HG02642 (cell line): Measurements from ENCODE around the gene TOLLIP.
"Not testable (repeated sequence)": the region's sequence is repeated elsewhere in the genome, so short reads cannot be mapped to it uniquely, and the experiment has no call there.

Source experiments
- ATAC-seq: cut with Tn5 transposase; IDR thresholded peaks from one replicate; pipeline ENCODE4 v1.9.1; 2021; ENCODE audit warnings: mild to moderate bottlenecking; ENCODE audit not compliant: unreplicated experiment, poor library complexity

TOLLIP gene

DNA sequence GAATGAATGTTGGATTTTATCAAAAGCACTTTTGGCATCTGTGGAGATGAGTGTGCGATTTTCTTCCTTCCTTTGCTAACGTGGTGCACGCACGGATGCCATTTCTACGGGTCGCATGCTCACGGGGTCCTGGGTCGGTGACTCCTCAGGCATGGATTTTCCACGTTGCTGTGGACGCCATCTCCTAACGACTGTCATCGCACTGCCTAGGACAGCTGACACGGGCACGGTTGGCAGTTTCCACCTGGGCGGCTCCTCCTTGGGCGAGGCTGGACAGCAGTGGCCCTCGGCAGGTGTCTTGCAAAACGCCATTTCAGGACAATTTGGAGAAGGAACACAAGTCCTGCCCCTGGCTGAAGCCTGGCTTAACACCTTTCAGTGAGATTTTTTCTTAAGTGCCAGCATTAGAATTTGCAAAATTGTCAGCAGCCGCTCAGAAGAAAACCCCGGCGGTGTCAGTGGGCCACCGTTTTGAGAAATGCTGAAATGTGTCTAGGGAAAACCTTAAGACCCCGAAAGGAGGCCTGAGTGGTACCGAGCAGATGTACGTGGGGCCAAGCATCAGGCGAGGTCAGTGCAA is 34.7 kb upstream of the TOLLIP start:
- no peak for ATAC-seq

DNA sequence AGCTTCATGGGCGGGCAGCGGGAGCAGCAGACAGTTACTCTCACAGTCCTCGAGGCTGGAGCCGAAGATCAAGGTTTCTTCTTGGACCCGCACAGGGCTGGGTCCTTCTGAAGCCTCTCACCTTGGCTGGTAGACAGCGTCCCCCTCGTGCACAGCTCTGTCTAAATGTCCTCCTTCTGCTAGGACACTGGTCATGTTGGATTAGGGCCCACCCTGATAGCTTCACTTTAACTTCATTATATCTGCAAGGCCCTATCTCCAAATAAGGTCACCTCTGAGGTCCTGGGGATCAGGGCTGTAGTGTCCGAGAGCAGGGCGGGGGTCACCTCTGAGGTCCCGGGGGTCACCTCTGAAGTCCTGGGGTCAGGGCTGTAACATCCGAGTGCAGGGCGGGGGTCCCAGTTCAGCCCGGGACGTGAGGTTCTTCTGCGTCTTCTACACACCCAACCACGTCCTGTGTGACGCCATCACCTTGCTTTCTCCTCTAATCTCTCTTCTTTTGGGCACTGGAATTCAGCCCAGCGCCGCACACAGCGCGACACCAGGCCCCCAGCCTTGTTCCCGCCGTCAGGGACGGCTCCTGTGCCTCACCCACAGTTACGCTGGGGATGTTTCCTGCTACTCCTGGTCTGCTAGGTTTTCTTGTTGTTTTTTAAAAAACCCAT is 34.1 kb upstream of the TOLLIP start:
- ATAC-seq = no peak

DNA sequence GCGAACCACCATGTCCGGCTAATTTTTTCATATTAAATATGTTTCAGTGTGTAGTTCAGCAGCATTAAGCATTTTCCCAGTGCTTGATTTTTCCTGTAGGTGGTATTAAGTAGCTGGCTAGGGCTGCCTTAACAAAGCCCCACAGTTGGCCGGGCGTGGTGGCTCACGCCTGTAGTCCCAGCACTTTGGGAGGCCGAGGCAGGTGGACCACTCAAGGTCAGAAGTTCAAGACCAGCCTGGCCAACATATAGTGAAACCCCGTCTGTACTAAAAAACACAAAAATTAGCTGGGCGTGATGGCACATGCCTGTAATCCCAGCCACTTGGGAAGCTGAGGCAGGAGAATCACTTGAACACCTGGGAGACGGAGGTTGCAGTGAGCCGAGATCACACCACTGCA is 33.5 kb upstream of the TOLLIP start:
- no peak for ATAC-seq

DNA sequence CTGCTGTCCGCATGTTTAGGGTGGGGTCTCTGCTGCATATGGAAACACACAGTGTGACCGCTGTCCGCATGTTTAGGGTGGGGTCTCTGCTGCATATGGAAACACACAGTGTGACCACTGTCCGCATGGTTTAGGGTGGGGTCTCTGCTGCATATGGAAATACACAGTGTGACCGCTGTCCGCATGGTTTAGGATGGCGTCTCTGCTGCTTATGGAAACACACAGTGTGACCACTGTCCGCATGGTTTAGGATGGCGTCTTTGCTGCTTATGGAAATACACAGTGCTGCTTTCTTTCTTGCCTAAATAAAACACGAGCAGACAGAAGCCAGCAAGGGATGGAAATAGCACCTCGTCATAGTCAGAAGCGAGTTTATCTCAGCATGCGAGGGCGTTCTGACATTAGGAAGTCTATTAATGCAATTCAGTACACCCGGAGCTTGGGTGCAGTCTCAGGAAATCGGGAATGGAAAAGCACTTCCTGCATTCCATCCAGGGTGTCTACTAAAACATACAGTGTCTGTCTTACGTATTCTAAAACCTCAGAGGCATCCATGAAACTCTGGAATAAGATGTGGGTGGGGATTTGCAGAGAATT is 32.6 kb upstream of the TOLLIP start:
- ATAC-seq = no peak

DNA sequence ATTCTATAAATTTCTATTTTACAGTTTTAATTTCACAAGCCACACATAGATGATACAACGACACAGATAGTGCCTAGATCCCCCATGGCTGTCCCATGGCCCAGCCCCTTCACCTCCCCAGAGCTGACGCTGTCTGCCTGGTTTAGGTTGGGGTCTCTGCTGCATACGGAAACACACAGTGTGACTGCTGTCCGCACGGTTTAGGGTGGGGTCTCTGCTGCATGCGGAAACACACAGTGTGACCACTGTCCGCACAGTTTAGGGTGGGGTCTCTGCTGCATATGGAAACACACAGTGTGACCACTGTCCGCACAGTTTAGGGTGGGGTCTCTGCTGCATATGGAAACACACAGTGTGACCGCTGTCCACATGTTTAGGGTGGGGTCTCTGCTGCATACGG is 31.8 kb upstream of the TOLLIP start:
- not testable (repeated sequence) for ATAC-seq

DNA sequence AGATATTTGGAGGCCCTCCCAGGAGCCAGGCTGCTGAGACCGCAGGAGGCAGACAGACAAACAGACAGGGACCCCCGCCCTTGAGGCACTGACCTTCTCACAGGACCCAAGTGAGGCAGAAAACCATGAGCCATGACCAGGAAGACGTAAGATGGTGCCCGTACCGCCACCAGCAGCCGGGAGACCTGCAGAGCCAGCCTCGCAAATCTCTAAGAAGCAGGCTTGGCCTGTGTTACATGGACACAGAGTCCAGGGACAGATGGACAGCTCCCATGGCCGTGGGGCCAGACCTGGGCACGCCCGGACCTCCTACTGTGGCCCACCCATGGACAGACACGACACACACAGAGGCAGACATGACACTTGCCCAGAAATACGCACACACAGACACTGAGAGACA is 30.7 kb upstream of the TOLLIP start:
- no peak for ATAC-seq

DNA sequence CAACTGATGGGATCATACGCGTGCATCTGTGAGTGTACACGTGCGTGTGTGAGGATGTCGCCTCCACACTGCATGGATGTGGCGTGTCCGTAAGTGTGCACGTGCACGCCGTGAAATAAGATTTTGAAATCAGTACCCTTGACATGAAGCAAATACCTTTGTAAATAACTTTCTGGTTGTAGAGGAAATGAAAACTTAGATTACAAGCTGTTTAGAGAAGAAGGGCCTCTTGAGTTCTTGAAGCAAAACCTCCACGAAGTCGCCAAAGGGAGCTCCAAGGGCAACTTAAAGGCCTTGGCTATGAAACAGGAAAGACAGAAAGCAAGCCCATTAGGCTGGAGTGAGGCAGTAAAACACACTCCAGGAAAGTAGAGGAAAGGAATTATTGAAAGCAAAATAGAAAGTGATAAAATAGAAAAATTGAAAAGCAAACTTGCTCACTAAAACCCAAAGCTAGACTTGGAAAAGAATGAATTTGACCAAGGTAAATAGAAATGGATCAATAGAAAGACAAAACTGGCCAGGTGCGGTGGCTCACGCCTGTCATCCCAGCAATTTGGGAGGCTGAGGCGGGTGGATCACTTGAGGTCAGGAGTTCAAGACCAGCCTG is 29.7 kb upstream of the TOLLIP start:
- ATAC-seq = no peak

DNA sequence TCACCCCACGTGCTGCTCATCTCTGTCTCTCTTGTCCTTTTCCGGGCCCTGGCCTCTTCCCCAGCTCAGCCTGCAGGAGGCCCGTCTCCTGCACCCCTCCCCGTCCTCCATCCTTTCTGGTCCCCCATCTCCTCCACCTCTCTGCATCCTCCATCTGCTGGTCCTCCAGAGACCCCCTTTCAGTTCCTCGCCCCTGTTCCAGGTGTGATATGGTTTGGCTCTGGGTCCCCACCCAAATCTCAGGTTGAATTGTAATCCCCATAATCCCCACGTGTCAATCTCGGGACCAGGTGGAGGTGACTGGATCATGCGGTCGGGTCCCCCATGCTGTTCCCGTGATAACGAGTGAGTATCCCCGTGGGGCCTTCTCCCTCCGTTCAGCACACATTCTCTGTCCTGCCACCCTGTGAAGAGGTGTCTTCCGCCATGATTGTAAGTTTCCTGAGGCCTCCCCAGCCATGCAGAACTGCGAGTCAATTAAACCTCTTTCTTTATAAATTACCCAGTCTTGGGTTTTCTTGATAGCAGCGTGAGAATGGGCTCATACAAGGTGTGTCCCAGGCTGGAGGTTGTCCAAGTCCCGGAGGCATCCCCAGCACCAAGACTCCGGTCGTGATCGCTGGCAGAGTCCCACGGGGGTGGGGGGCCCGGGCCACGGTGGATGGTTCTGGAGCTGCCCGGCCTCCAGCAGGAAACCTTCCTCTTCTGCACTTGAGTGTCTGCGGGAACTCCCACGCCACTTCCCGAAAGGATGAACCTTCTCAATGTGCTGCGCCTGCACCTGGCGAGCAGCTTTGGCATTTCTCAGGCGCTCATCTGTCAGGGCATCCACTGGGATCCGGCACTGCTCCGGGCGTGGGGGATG is 29.0 kb upstream of the TOLLIP start:
- ATAC-seq = no peak

DNA sequence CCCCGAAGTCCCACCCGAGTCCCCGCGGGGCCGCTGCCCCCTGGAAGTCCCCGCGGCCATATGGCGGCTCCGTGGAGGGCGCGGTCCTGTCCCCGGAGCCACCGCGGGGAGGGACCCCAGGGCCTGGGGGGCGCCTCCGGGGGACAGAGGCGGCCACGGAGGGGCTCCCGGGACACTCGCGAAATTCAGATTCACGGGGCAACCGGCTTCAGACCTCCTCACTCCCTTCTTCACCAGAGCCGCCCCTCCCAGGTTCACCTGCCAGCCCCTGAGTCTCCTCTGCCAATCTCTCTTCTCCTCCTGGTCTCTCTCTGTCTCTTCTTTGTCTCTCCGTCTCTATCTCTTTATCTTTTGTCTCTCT is 28.2 kb upstream of the TOLLIP start:
- ATAC-seq = no peak

DNA sequence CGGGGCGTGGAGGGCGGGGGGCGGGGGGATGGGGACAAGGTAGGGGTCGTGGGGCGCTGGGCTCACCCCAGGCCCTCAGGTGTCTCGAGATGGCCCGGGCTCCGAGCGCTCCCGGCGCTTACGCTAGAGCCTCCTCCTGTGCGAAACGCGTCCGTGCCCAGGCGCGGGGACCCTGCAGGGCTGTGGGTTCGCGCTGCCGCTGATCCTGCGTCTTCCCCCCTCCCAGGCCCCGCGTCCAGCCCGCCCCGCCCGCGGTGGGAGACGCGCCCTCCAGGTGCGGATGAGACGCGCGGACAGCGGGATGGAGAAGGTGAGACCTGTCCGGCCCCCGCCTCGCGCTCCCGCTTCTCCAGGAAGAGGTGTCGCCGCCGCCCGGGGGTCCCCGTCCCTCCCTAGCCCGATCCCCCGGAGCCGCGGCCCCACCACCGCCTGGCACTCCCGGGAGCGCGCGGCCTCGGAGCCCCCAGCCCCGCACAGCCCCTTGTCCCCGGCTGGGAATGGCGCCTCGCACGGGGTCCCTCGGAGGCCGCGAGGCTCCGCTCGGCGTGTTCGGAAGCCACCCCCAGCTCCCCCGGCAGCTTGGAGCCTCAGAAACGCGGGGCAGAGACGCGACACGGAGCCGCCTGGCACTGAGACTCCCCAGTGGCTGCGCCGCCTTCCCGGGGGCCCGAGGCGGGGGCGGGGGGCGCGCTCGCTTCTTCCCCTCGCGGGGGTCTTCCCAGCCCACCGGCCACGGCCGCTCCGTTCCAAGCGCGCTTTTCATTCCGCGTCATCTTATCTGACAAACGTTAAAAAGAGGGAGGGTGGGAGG is 27.6 kb upstream of the TOLLIP start:
- no peak for ATAC-seq

DNA sequence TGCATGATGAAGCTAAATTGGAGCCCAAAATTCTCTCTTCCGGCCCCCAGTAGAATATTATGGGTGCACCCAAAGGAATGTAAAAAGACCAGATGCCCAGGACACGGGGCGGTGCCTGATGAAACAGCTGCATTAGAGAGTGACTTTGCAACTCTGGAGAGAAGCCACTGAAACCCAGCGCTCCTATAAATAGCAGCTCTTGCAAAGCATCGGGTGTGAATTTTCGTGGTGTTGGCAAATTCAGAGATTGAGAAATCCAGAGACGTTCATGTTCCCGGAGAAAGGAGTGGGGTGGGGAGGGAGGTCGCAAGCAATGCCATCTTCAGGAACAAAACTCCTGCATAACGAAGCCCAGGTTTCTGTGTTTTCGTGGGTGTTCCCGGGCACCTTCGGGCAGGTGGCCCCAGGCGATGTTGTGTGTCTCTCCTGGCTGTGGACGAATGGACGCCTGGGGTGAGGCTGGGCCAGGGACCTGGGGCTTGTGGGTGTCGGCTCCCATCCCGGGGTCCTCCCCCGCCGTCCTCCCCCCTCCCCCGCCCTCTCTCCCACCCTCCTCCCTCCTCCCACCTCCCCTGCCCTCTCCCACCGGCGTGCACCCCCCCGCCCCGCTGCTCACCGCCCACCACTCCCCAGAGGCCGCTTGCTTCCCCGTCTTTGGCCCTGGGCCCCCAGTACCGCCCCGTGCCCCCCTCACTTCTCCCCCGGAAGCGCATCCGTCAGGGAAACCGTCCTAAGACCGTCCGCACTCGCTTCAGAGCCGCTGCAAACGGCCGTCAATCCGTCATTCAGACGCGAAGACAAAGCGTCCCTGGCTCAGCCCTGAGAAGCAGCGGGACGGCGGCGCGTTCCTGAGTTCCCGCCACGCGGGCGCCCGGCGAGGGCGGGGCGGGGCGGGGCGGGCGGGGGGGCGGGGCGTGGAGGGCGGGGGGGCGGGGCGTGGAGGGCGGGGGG is 26.7 kb upstream of the TOLLIP start:
- no peak for ATAC-seq

DNA sequence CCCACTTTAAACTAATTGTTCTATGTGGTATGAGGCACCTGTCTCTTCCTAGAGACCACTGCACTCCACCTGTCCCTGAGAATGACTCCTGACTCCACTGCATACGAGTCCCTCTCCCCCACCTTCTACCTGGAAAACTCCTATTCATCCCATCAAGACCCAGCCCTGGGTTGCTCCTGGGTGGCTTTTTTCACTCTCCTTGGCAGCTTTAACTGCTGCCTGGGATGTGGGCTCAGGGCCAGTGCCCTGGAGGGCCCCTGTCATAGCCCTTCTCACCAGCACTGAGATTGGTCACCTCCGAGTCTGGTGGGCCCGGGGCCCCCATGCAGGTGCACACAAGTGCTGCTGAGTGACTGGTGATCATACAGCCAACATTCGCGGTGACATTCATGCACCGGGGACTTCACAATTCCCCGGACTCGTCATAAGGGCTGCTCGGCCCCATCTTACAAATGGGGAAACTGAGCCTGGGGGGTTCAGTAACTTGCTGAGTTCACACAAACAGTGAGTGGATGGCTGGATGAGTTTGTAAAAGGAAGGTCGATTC is 25.9 kb upstream of the TOLLIP start:
- ATAC-seq = no peak

DNA sequence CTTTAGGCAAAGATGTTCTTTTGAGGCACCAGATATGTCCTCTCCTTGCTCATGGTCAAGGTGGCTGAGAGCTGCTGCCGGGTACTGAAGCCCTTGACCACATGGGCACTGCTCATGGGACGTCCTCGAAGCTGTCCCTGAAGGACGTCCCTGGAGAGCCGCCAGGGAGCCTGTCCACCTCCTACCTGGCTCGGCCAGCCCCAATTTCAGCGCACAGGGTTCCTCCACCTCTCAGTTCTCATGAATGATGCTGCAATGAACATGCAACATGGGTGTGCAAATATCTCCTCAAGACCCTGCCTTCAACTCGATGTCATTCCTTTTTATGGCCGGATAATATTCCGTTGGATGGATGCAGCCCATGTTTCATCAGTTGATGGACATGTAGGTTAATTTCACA is 24.4 kb upstream of the TOLLIP start:
- no peak for ATAC-seq

DNA sequence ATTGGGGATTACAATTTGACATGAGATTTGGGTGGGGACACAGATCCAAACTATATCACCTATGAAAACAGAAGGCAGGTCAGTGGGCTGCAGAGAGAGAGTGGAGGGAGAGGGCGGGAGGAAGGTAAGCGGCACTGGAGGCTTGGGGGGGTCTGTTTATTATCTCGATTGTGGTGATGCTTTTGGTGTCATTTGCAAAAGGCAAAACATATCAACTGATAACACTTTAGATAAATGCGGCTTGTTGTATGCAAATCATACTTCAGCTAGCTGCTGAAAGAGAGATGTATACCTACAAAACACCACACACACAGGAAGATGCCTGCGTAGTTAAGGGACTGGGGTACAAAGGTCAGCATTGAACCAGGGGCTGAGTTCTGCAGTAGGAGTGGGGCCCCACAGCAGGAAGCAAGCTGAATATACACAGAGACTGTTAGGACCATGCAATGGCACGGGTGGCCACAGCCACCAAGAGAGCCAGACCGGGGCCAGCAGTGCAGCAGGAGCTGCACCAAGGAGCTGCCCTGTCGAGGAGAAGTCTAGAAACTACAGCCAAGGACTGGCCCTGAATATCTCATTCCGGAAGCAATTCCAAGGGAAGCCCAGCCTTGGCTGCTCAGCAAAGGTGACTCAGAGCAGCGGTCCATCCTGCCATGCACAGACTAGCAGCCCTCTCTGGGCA is 23.8 kb upstream of the TOLLIP start:
- no peak for ATAC-seq

DNA sequence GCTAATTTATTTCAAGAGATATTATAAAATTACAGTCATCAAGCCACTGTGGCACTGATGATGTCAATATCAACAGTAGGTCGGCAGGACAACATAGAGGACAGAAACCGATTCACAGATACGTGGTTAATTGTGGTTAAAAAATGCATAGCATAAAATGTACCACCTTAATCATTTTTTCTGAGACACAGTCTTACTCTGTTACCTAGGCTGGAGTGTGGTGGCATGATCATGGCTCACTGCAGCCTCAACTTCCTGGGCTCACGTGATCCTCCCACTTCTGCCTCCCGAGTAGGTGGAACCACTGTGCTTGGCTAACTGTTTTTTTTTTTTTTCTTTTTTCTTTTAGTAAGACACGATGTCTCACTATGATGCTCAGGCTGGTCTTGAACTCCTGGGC is 21.0 kb upstream of the TOLLIP start:
- ATAC-seq = no peak

DNA sequence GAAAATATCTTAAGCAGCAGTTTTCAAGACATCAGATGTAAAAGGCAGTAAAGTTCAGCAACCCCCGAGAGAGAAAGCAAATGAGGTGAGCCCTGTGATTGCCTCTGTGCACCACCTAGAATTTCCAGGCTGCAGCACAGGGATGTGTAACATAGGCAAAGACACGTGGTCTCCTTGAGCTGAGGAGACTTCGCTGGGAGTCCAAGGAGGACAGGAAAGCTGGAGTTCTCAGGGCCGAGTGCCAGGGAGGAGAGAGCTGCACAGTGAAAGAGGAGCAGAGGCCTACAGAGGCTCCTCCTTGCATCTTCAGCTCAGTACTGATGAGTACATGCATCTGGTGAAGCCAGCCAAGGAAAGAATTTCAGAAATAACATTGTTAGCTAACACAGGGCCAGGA is 17.6 kb upstream of the TOLLIP start:
- ATAC-seq = no peak

DNA sequence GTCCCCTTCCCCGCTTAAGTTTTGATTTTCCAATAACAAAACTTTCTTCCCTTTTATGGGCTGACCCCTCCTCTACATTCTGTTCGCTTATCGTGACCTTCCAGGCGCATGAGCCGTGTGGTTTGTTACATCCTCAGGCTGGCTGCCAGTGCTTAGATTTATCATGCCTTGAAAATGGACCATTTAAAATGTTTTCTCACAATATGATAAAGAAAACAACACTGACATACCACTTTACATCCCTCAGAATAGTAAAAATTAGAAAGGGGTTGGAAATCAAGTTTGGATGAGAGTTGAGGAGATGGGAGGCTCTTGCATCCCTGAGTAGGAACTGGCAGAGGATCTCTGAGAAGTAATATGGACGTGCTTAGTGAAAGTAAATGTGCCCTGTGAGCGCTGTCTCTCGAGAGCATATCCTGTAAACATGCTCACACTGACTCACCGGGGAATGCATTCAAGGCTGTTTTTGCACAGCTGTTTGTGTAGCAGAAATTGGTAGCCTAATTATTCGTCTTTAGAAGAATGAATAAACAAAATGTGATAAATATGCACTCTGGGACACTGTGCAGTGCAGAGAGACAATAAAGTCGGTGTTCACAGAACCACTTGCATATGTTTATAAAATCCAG is 17.1 kb upstream of the TOLLIP start:
- ATAC-seq = no peak

DNA sequence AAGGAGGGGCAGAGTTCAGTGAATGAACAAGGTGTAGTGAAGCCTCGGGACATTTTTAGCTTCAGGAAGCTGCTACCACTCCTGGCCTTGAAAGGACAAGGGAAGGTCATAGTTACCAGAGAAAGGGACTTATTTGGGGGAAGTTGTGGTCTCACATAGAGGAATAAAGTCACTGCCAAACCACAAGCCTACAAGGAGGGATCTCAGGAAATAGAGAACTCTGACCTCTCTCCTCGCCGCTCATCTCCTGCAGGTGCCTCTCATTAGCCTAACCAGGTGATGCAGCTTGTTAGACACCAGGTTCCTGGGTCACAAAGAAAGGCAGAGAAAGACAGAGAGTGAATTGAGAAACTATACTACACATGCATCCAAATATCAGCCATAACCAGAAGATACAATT is 14.3 kb upstream of the TOLLIP start:
- no peak for ATAC-seq
